GM12801 (cell line): ENCODE results near the gene GPR158.

ENCODE experiments used
- TF ChIP-seq, protein P1 (sequence below): IDR thresholded peaks from one replicate; pipeline ENCODE4 v1.5.1; 2011; ENCODE audit warnings: control low read depth; ENCODE audit not compliant: insufficient read length; ENCODE audit errors: extremely low read depth

GPR158 gene

DNA sequence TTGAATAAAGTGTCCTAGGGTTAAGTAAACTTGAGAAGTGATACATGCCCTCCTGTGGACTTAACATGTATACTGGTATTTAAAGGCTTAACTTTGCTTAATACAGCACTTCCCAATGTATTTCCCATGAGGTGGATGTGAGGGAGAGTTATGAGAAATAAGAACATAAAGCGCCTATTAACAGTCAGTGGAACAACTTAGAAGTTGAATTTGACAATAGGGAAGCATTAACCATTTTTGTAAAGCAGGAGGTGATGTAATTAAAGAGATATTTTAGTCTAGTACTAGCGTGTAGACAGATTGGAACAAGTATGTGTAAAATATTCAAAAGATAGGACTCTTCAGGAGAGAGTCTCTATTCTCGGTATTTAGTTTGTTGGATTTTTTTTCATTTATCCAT lies 322.4 kb downstream of the GPR158 start:
- TF ChIP-seq, protein P1, sequence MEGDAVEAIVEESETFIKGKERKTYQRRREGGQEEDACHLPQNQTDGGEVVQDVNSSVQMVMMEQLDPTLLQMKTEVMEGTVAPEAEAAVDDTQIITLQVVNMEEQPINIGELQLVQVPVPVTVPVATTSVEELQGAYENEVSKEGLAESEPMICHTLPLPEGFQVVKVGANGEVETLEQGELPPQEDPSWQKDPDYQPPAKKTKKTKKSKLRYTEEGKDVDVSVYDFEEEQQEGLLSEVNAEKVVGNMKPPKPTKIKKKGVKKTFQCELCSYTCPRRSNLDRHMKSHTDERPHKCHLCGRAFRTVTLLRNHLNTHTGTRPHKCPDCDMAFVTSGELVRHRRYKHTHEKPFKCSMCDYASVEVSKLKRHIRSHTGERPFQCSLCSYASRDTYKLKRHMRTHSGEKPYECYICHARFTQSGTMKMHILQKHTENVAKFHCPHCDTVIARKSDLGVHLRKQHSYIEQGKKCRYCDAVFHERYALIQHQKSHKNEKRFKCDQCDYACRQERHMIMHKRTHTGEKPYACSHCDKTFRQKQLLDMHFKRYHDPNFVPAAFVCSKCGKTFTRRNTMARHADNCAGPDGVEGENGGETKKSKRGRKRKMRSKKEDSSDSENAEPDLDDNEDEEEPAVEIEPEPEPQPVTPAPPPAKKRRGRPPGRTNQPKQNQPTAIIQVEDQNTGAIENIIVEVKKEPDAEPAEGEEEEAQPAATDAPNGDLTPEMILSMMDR, result no peak

DNA sequence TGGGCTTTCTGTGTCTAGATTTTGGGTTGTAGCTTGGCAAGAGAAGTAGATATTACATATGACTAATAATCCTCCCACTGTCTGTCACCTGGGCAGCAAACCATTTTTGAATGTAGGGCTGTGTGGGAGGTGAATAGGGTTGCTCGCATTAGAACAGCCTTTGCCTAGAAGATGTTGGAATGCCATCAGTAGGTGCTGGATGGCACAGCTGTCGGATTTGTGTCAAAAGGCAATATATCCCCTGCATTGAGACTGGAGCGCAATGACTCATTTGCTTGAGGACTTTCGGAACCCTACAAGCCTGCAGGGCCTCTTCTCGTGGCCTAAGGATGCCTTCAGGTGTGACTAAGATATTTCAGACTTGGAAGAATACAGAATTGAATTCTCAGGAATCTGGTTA lies 323.8 kb downstream of the GPR158 start:
- TF ChIP-seq, protein P1, result no peak

DNA sequence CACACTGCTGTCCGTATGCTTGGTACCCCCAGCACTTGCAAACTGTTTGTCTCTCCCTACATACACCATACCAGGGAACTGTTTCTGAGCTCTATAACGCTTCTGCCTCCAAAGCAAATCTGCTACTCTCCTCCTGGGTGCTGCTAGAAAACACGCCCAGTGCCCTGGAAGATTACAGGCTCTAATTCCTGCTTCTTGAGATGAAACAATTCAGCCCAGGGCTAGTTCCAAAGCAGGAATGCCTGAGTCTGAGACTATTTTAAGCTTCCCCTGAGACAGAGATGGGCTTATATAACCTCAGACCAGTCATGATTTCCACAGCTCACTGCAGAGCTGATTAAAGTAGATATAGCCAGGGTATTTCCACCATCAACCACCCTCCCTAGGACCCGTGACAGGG lies 327.1 kb downstream of the GPR158 start:
- TF ChIP-seq, protein P1, result no peak

DNA sequence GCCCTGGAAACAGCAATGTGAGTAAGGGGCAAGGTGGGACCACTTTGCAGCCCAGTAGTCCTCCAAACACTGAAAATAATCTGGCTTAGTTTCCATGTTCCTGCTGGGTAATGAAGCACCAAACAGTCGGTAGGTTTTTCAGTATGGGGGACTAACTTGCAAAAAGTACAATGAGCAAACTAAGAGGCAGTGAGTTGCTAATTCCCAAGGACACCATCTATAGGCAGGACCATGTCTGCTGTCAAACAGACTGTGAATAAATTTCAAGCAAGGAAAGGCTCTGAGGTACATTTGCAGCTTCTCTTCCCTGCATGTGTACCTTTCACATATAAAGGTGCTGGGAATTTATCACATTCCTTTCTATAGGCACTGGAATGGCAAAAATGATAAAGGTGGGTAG lies 327.7 kb downstream of the GPR158 start:
- TF ChIP-seq, protein P1, result no peak

DNA sequence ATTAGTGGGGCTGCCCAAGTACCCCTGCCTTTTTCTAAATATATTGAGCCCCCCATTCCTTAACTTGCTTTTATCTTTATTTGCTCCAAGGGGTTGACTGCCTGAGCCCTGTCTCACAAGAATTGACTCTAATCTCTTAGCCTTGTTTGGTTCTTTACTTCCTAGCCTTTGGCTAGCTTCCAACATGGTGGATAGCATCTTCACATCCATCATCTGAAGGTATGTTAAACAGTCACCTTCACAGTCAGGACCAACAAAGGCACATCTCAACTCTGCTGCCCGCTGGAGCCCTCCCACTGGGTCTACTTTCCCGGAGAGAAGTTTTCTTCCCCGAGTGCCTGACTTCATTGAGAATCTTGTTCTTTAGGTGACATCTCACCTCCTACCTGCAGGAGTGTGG lies 329.5 kb downstream of the GPR158 start:
- TF ChIP-seq, protein P1, result no peak

DNA sequence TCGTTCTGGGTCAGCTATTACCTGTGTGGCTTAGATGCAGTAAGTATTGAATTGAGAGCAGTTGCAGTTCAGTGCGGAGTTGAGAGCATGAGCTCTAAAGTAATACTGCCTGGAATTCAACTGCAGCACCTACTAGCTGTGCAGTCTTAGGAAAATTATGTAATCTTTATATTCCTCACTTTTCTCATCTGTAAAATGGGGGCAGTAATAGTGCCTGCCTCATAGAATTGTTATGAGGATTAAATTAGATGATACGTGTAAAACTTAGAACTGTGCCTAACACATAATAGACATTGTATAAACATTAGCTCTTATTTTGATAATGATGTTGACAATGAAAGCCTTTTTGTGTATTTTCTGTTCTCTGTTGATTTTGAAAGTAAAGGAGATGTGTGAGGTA lies 330.0 kb downstream of the GPR158 start:
- TF ChIP-seq, protein P1, result no peak

DNA sequence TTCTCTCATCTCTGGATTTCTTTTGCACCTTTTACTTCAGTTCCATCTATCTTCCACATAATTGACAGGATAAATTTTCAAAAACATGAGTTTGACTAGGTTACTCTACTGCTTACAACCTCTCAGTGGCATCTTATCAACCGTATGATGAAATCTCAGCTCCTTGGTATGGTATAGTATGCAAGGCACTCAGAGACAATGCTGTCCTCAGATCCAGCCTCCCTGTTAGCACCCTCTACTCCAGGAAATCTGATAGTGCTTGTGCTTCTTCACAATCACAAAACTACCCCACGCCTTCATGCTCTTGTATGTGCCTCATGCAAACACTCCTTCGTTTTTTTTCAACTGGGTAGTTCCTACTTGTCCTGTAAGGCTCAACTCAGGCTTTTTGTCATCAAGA lies 330.7 kb downstream of the GPR158 start:
- TF ChIP-seq, protein P1, result no peak

DNA sequence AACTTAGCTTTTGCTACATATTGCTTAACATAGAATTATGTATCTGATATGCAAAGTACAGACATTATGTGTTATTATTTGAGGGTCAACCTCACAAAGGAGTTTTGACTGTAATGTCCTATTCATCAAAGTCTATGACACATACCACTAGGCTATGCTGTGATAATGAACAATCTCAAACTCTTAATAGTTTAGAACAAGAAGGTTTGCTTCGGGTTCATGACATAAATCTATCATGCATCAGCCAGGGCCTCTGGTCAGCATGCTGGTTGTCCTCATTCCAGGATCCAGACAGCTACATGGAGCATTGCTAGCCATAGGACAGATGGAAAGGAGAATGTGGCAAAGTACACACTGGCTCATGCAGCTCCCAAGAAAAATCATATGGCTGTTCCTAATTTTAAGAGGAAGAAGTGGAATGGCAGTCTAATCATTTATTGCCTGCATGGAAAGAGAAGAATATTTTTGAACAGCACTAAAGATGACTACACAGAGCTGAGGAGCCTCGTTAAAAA lies 332.1 kb downstream of the GPR158 start:
- TF ChIP-seq, protein P1, result no peak
